K562 (cell line): ENCODE results near the gene ATP9B. TPM values are rescaled to one million over a fixed set of nuclear protein-coding genes. Genes with fewer than 3 reads are reported as not detected.

Source experiments
- ATAC-seq: fragments of 200-7000 bp; cut with Tn5 transposase; 3 replicates; pipeline ENCODE4 v1.9.1; 2020; ENCODE audit warnings: moderate library complexity
- BruUV-seq: library from RNA; stranded (reverse); fragments of 400-500 nt; replicated peaks from 2 replicates; lab custom pipeline; 2021; lab: Mats Ljungman, UMichigan
- CTCF ChIA-PET: fragments of 300-600 bp; formaldehyde crosslinking; extraction: SDS; loops from one replicate; lab custom pipeline; 2021; ENCODE audit warnings: low intra/inter-chr PET ratio; lab: Yijun Ruan, JAX
- POLR2A ChIA-PET: fragments of 300-600, 350-650 bp; sonication (Branson Sonifier 250); formaldehyde crosslinking; extraction: SDS; loops from one replicate; lab custom pipeline; 2021; ENCODE audit warnings: antibody characterized with exemption, inconsistent platforms; lab: Yijun Ruan, JAX
- DNase-seq, 4 experiments: peaks; one replicate each; pipeline versions ENCODE4 v3.0.0 to v3.0.0-alpha.2; 2011 to 2018; ENCODE audit warnings: low spot score in 3 of 4, mixed read lengths in 3 of 4; ENCODE audit errors: extremely low read depth in 1 of 4
- FAIRE-seq: peaks from 2 replicates; lab custom pipeline; 2011; peaks lifted over from hg19 to GRCh38; lab: Jason Lieb, UNC
- H2AFZ ChIP-seq: 2 replicates; pipeline ENCODE4 v1.6.0; 2011; ENCODE audit warnings: low read depth, low read length, control low read depth, inconsistent platforms
- H3K27ac ChIP-seq: fragments of 200-600 bp; 3 replicates; pipeline ENCODE4 v1.8.0; 2011; ENCODE audit warnings: low read depth, mild to moderate bottlenecking, control low read depth, inconsistent platforms, low read length, moderate library complexity, mixed read lengths; ENCODE audit errors: extremely low read depth
- H3K27me3 ChIP-seq, 2 experiments: fragments of 300-600 bp in 1 of 2; 2 replicates in 1 of 2; 3 replicates in 1 of 2; pipeline versions ENCODE4 v1.6.0 to v1.8.0; 2011; ENCODE audit warnings: inconsistent platforms in 2 of 2, low read length in 2 of 2, mild to moderate bottlenecking in 1 of 2, mixed read lengths in 1 of 2, moderate library complexity in 1 of 2; ENCODE audit not compliant: control insufficient read depth in 2 of 2, insufficient read depth in 2 of 2
- H3K36me3 ChIP-seq: fragments of 300-600 bp; 3 replicates; pipeline ENCODE4 v1.8.0; 2011; ENCODE audit warnings: mild to moderate bottlenecking, low read length, inconsistent platforms; ENCODE audit not compliant: control insufficient read depth, insufficient read depth
- H3K4me1 ChIP-seq, 2 experiments: fragments of 200-600 bp in 1 of 2; replicated peaks in 1 of 2; 2 replicates in 1 of 2; 3 replicates in 1 of 2; pipeline versions ENCODE4 v1.5.1 to v1.8.0; 2011; ENCODE audit warnings: inconsistent platforms in 2 of 2, low read length in 2 of 2, mild to moderate bottlenecking in 1 of 2, mixed read lengths in 1 of 2, moderate library complexity in 1 of 2; ENCODE audit not compliant: control insufficient read depth in 2 of 2, insufficient read depth in 2 of 2
- H3K4me2 ChIP-seq: 2 replicates; pipeline ENCODE4 v1.6.1; 2011; ENCODE audit warnings: low read length, control low read depth, inconsistent platforms, mixed read lengths; ENCODE audit not compliant: insufficient read depth
- H3K4me3 ChIP-seq: fragments of 200-600 bp; sonication (generic), shearing (Covaris generic); 2 replicates; pipeline ENCODE4 v1.5.1; 2016; ENCODE audit warnings: control low read depth, inconsistent platforms
- H3K79me2 ChIP-seq: fragments of 200-600 bp; 3 replicates; pipeline ENCODE4 v1.8.0; 2011; ENCODE audit warnings: low read length, inconsistent platforms; ENCODE audit not compliant: control insufficient read depth, insufficient read depth
- H3K9ac ChIP-seq, 2 experiments: 2 replicates each; pipeline versions ENCODE4 v1.6.0 to v1.6.1; 2011; ENCODE audit warnings: low read depth in 2 of 2, low read length in 2 of 2, control low read depth in 1 of 2, inconsistent platforms in 1 of 2, mild to moderate bottlenecking in 1 of 2, mixed read lengths in 1 of 2; ENCODE audit not compliant: insufficient read depth in 1 of 2
- H3K9me1 ChIP-seq: one replicate; pipeline ENCODE4 v1.6.0; 2011; ENCODE audit warnings: inconsistent platforms, mild to moderate bottlenecking, low read length, moderate library complexity; ENCODE audit not compliant: control insufficient read depth, insufficient read depth
- H3K9me3 ChIP-seq: replicated peaks from 2 replicates; pipeline ENCODE4 v1.5.1; 2011; ENCODE audit warnings: low read depth, low read length, inconsistent platforms; ENCODE audit not compliant: control insufficient read depth, insufficient read depth
- H4K20me1 ChIP-seq: replicated peaks from 2 replicates; pipeline ENCODE4 v1.6.1; 2011; ENCODE audit warnings: low read length, inconsistent platforms, mixed read lengths; ENCODE audit not compliant: control insufficient read depth, insufficient read depth
- ADNP ChIP-seq: fragments of 200-800 bp; sonication (Bioruptor generic); IDR thresholded peaks from 2 replicates; pipeline ENCODE4 v1.6.1; 2016; ENCODE audit warnings: missing genetic modification characterization, missing compliant biosample characterization
- CBX3 ChIP-seq, 2 experiments: IDR thresholded peaks; 1 replicate in 1 of 2; 2 replicates in 1 of 2; pipeline ENCODE4 v1.6.1; 2012; ENCODE audit warnings: inconsistent platforms in 2 of 2, low read length in 2 of 2, borderline replicate concordance in 1 of 2, control low read depth in 1 of 2
- CREM ChIP-seq: IDR thresholded peaks from 2 replicates; pipeline ENCODE4 v1.6.1; 2014; ENCODE audit warnings: antibody characterized with exemption, low read depth
- ESRRB ChIP-seq: fragments of 250-450 bp; sonication (Bioruptor Pico); IDR thresholded peaks from 2 replicates; pipeline ENCODE4 v1.5.0; 2020; ENCODE audit warnings: mild to moderate bottlenecking, moderate library complexity, borderline replicate concordance
- EWSR1 ChIP-seq: fragments of 450-650 bp; IDR thresholded peaks from 2 replicates; pipeline ENCODE4 v1.6.1; 2018; ENCODE audit warnings: borderline replicate concordance, mild to moderate bottlenecking, low read depth, moderate library complexity; ENCODE audit not compliant: partially characterized antibody
- EZH2 ChIP-seq: IDR thresholded peaks from 2 replicates; pipeline ENCODE4 v1.6.1; 2012; ENCODE audit warnings: low read depth, mild to moderate bottlenecking, inconsistent platforms, low read length, borderline replicate concordance
- MED1 ChIP-seq: sonication (generic); formaldehyde crosslinking; IDR thresholded peaks from 2 replicates; pipeline ENCODE4 v1.8.1; 2023; ENCODE audit warnings: missing genetic modification reagents, borderline replicate concordance
- PPARD ChIP-seq: fragments of 250-450 bp; sonication (Bioruptor Pico); IDR thresholded peaks from 2 replicates; pipeline ENCODE4 v1.8.0; 2022; ENCODE audit warnings: inconsistent platforms, mild to moderate bottlenecking, moderate library complexity
- RBFOX2 ChIP-seq: fragments of 200-400 bp; formaldehyde crosslinking; IDR thresholded peaks from 2 replicates; pipeline ENCODE4 v1.6.1; 2017; ENCODE audit warnings: low read depth, mild to moderate bottlenecking, low read length, moderate library complexity
- RFX7 ChIP-seq: fragments of 250-450 bp; sonication (Bioruptor Pico); IDR thresholded peaks from 2 replicates; pipeline ENCODE4 v1.5.1; 2021; ENCODE audit warnings: mild to moderate bottlenecking
- ZC3H8 ChIP-seq: fragments of 450-650 bp; IDR thresholded peaks from 2 replicates; pipeline ENCODE4 v1.6.1; 2017
- ZNF263 ChIP-seq: sonication (generic); formaldehyde crosslinking; IDR thresholded peaks from 2 replicates; pipeline ENCODE4 v1.8.0; 2022; ENCODE audit warnings: mild to moderate bottlenecking, missing genetic modification reagents, borderline replicate concordance
- WGBS: fragments of 100-300 bp; shearing (Covaris generic); methylation state at CpG from one replicate; pipeline ENCODE4 v1.1.6; 2016; ENCODE audit warnings: low coverage, mixed read lengths; ENCODE audit not compliant: insufficient coverage; ENCODE audit errors: missing lambda C conversion rate; 5-methylcytosine and 5-hydroxymethylcytosine counted together
- in situ Hi-C: fragments of 300-500 bp; cut with MboI; formaldehyde crosslinking; loops from 4 replicates; pipeline ENCODE4 v1.15.0; 2018; ENCODE audit warnings: inconsistent platforms, mixed read lengths
- intact Hi-C: fragments of 100-400 bp; cut with micrococcal nuclease; formaldehyde crosslinking; loops from 2 replicates; pipeline ENCODE4 v1.14.2; 2022
- polyA plus RNA-seq, 8 experiments: library from polyadenylated mRNA; depleted of rRNA in 4 of 8; stranded (reverse) in 5 of 8; unstranded in 3 of 8; fragments of >200 nt; fragmentation: Nextera tagmentation in 2 of 8; fragmentation: Illumina TruSeq in 1 of 8; extraction: Ambion mirVana in 2 of 8; extraction: Trizol in 1 of 8; gene quantifications; 2 replicates each; pipeline versions ENCODE4 v1.2.1 to v1.2.3, GENCODE V29; 2011 to 2014; ENCODE audit warnings: inconsistent platforms in 1 of 8, missing spikeins in 1 of 8
- total RNA-seq, 7 experiments: library from RNA; depleted of rRNA in 6 of 7; stranded (reverse); fragments of >200 nt in 6 of 7; fragmentation: Illumina TruSeq in 2 of 7; extraction: Trizol in 2 of 7; gene quantifications; 2 replicates each; pipeline versions ENCODE4 v1.2.1 to v1.2.3, GENCODE V29; 2011 to 2021; ENCODE audit warnings: low replicate concordance in 1 of 7
- TF ChIP-seq, protein P1 (sequence below): sonication (generic); formaldehyde crosslinking; IDR thresholded peaks from 2 replicates; pipeline ENCODE4 v1.8.1; 2022; ENCODE audit warnings: missing genetic modification reagents
- TF ChIP-seq, protein P2 (sequence below): fragments of 450-650 bp; formaldehyde crosslinking; IDR thresholded peaks from 2 replicates; pipeline ENCODE4 v1.4.0; 2020; ENCODE audit warnings: mild to moderate bottlenecking, moderate library complexity
- TF ChIP-seq, protein P3 (sequence below): fragments of 200-800 bp; sonication (Bioruptor generic); IDR thresholded peaks from 2 replicates; pipeline ENCODE4 v1.6.1; 2016; ENCODE audit warnings: missing genetic modification characterization, missing compliant biosample characterization

The ATP9B gene
- total and polyA plus RNA-seq, 9 of the 15 experiments (the other 6 are each of a cell fraction or from before 2014, with no cell fraction given): 0.66 to 13.2 (median 7.9) TPM

DNA sequence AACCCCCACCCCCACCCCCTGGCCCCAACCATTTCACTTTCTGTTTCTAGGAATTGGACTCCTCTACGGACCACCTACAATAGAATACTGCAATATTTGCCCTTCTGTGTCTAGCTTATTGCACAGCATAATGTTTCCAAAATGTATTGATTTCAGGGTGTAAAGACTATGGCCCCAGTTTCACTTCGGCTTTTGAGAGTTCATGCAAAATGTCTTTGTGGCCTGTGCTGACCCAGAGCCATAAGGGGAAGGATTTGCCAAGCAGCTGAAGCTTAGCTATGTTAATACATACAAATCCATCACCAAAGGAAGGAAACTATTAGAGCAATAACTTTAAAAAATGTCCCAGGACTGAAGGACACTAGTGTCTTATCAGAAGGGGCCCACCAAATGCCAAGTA, 11.2 kb upstream of the ATP9B start:
- no peaks in the 10 kb centered on the region for H3K9me1 ChIP-seq
- WGBS: 0% methylated on average over 2 of the region's 2 CpGs
- BruUV-seq: no TSS peak
- H3K27me3 ChIP-seq: peaks cover 5 to 54% of the 10 kb centered on the region in 2 experiments; a peak in 4 of 5 replicates
- FAIRE-seq (no peak), ATAC-seq (no peak), DNase-seq (no peak)
- ChIA-PET POLR2A (no interaction called here), CTCF (no interaction called here)
- in situ Hi-C loops (no loop called here), intact Hi-C loops (no loop called here)
- H3K9ac ChIP-seq: no peak overlapping the region
- H3K27ac ChIP-seq: no peak overlapping the region
- no peaks in the 10 kb centered on the region for H3K9me3 ChIP-seq
- no peak overlapping the region for H3K4me3 ChIP-seq
- no peak overlapping the region for H3K4me2 ChIP-seq
- no peaks in the 10 kb centered on the region; a peak in 1 of 5 replicates for H3K4me1 ChIP-seq
- no peaks in the 10 kb centered on the region for H3K79me2 ChIP-seq
- no peaks in the 10 kb centered on the region for H4K20me1 ChIP-seq
- H2AFZ ChIP-seq: no peak overlapping the region
- H3K36me3 ChIP-seq: no peaks in the 10 kb centered on the region
- no peak for TF ChIP-seq EWSR1
- no peak for TF ChIP-seq EZH2
- TF ChIP-seq RBFOX2: no peak
- TF ChIP-seq, protein P1, sequence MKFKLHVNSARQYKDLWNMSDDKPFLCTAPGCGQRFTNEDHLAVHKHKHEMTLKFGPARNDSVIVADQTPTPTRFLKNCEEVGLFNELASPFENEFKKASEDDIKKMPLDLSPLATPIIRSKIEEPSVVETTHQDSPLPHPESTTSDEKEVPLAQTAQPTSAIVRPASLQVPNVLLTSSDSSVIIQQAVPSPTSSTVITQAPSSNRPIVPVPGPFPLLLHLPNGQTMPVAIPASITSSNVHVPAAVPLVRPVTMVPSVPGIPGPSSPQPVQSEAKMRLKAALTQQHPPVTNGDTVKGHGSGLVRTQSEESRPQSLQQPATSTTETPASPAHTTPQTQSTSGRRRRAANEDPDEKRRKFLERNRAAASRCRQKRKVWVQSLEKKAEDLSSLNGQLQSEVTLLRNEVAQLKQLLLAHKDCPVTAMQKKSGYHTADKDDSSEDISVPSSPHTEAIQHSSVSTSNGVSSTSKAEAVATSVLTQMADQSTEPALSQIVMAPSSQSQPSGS (CRISPR knock-in tag): no peak
- no peak for TF ChIP-seq CBX3 (IDR thresholded peaks at IDR 0.05; ENCODE audit: borderline replicate concordance in 1 of 2, low read length in 2 of 2)
- no peak for TF ChIP-seq ZNF263
- no peak for TF ChIP-seq RFX7
- no peak for TF ChIP-seq CREM
- TF ChIP-seq ZC3H8: no peak
- TF ChIP-seq PPARD (CRISPR knock-in tag): no peak
- TF ChIP-seq, protein P2, sequence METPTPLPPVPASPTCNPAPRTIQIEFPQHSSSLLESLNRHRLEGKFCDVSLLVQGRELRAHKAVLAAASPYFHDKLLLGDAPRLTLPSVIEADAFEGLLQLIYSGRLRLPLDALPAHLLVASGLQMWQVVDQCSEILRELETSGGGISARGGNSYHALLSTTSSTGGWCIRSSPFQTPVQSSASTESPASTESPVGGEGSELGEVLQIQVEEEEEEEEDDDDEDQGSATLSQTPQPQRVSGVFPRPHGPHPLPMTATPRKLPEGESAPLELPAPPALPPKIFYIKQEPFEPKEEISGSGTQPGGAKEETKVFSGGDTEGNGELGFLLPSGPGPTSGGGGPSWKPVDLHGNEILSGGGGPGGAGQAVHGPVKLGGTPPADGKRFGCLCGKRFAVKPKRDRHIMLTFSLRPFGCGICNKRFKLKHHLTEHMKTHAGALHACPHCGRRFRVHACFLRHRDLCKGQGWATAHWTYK: no peak
- no peak for TF ChIP-seq MED1 (CRISPR knock-in tag)
- TF ChIP-seq ADNP (tag): no peak
- TF ChIP-seq, protein P3, sequence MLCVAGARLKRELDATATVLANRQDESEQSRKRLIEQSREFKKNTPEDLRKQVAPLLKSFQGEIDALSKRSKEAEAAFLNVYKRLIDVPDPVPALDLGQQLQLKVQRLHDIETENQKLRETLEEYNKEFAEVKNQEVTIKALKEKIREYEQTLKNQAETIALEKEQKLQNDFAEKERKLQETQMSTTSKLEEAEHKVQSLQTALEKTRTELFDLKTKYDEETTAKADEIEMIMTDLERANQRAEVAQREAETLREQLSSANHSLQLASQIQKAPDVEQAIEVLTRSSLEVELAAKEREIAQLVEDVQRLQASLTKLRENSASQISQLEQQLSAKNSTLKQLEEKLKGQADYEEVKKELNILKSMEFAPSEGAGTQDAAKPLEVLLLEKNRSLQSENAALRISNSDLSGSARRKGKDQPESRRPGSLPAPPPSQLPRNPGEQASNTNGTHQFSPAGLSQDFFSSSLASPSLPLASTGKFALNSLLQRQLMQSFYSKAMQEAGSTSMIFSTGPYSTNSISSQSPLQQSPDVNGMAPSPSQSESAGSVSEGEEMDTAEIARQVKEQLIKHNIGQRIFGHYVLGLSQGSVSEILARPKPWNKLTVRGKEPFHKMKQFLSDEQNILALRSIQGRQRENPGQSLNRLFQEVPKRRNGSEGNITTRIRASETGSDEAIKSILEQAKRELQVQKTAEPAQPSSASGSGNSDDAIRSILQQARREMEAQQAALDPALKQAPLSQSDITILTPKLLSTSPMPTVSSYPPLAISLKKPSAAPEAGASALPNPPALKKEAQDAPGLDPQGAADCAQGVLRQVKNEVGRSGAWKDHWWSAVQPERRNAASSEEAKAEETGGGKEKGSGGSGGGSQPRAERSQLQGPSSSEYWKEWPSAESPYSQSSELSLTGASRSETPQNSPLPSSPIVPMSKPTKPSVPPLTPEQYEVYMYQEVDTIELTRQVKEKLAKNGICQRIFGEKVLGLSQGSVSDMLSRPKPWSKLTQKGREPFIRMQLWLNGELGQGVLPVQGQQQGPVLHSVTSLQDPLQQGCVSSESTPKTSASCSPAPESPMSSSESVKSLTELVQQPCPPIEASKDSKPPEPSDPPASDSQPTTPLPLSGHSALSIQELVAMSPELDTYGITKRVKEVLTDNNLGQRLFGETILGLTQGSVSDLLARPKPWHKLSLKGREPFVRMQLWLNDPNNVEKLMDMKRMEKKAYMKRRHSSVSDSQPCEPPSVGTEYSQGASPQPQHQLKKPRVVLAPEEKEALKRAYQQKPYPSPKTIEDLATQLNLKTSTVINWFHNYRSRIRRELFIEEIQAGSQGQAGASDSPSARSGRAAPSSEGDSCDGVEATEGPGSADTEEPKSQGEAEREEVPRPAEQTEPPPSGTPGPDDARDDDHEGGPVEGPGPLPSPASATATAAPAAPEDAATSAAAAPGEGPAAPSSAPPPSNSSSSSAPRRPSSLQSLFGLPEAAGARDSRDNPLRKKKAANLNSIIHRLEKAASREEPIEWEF: no peak
- TF ChIP-seq ESRRB (CRISPR knock-in tag): no peak
